Fibroblast of lung (primary cell): ENCODE measurements around the gene TMEM178B. TPM values are rescaled to one million over a fixed set of nuclear protein-coding genes. Genes with fewer than 3 reads are reported as not detected.

Experiments used
- DNase-seq, 2 donors: peaks; one replicate each; pipeline versions ENCODE4 v3.0.0 to v3.0.0-alpha.2; 2010; ENCODE audit warnings: low read depth in 2 of 2
- H2AFZ ChIP-seq: 2 replicates; pipeline ENCODE4 v1.5.1; 2012; ENCODE audit warnings: low read length, control low read depth, inconsistent platforms
- H3K27ac ChIP-seq: 2 replicates; pipeline ENCODE4 v1.5.1; 2011; ENCODE audit warnings: low read length, control low read depth; ENCODE audit not compliant: insufficient read depth
- H3K27me3 ChIP-seq: 2 replicates; pipeline ENCODE4 v1.5.1; 2011; ENCODE audit warnings: mild to moderate bottlenecking, low read length; ENCODE audit not compliant: control insufficient read depth, insufficient read depth
- H3K36me3 ChIP-seq: 2 replicates; pipeline ENCODE4 v1.5.1; 2011; ENCODE audit warnings: low read length; ENCODE audit not compliant: control insufficient read depth, insufficient read depth
- H3K4me1 ChIP-seq: 2 replicates; pipeline ENCODE4 v1.5.1; 2011; ENCODE audit warnings: low read length; ENCODE audit not compliant: control insufficient read depth, insufficient read depth; ENCODE audit errors: extremely low read depth
- H3K4me2 ChIP-seq: 2 replicates; pipeline ENCODE4 v1.5.1; 2011; ENCODE audit warnings: low read length, control low read depth; ENCODE audit not compliant: insufficient read depth; ENCODE audit errors: extremely low read depth
- H3K4me3 ChIP-seq, 4 experiments: fragments of 200-600 bp in 1 of 4; sonication (generic) in 1 of 4; replicated peaks in 1 of 4; 2 replicates each; pipeline ENCODE4 v1.5.1; 2011 to 2016; ENCODE audit warnings: low read length in 4 of 4, low read depth in 3 of 4, mild to moderate bottlenecking in 3 of 4, control low read depth in 2 of 4, inconsistent platforms in 1 of 4, mixed read lengths in 1 of 4; ENCODE audit not compliant: insufficient read depth in 1 of 4; ENCODE audit errors: control extremely low read depth in 1 of 4
- H3K79me2 ChIP-seq: 2 replicates; pipeline ENCODE4 v1.5.1; 2012; ENCODE audit warnings: mild to moderate bottlenecking, low read length, inconsistent platforms; ENCODE audit not compliant: control insufficient read depth, insufficient read depth
- H3K9ac ChIP-seq: 2 replicates; pipeline ENCODE4 v1.5.1; 2011; ENCODE audit warnings: mild to moderate bottlenecking, low read length, control low read depth; ENCODE audit not compliant: insufficient read depth
- H3K9me3 ChIP-seq: 2 replicates; pipeline ENCODE4 v1.5.1; 2012; ENCODE audit warnings: low read depth, low read length; ENCODE audit not compliant: control insufficient read depth, insufficient read depth
- H4K20me1 ChIP-seq: 2 replicates; pipeline ENCODE4 v1.5.1; 2011; ENCODE audit warnings: low read length; ENCODE audit not compliant: control insufficient read depth, insufficient read depth; ENCODE audit errors: extremely low read depth
- CTCF ChIP-seq, 2 donors: IDR thresholded peaks in 1 of 2; conservative IDR thresholded peaks in 1 of 2; 1 replicate in 1 of 2; 2 replicates in 1 of 2; pipeline ENCODE4 v1.5.1; 2011 to 2012; ENCODE audit warnings: low read length in 2 of 2, control low read depth in 1 of 2, inconsistent platforms in 1 of 2, low read depth in 1 of 2, mild to moderate bottlenecking in 1 of 2
- EZH2 ChIP-seq: IDR thresholded peaks from 2 replicates; pipeline ENCODE4 v1.5.1; 2012; ENCODE audit warnings: low read length, control low read depth, mild to moderate bottlenecking; ENCODE audit errors: missing control alignments
- polyA plus RNA-seq, 2 donors: library from polyadenylated mRNA; depleted of rRNA in 1 of 2; stranded (reverse) in 1 of 2; unstranded in 1 of 2; fragments of >200 nt; gene quantifications; 2 replicates each; pipeline ENCODE4 v1.2.1, GENCODE V29; 2011 to 2012; ENCODE audit warnings: missing spikeins in 1 of 2
- total RNA-seq: library from RNA; depleted of rRNA; stranded (reverse); fragments of >200 nt; gene quantifications from 2 replicates; pipeline ENCODE4 v1.2.1, GENCODE V29; 2014

TMEM178B gene
- total and polyA plus RNA-seq, 2 donors (not counting 1 experiment from before 2014, with no cell fraction given): under 0.01 to 0.14 TPM

- Histone ChIP-seq H4K20me1 (no peaks in the 10 kb centered on the region), H3K36me3 (no peaks in the 10 kb centered on the region), H3K4me2 (no peak overlapping the region), H3K79me2 (no peaks in the 10 kb centered on the region), H2AFZ (no peak overlapping the region), H3K4me1 (no peaks in the 10 kb centered on the region), H3K9me3 (no peaks in the 10 kb centered on the region), H3K27ac (no peak overlapping the region), H3K4me3 (no peak overlapping the region), H3K27me3 (no peaks in the 10 kb centered on the region), H3K9ac (no peak overlapping the region)
- TF ChIP-seq EZH2: no peak
- no peak for TF ChIP-seq CTCF (conservative IDR thresholded peaks at IDR 0.05 in 1 of 2, IDR thresholded peaks at IDR 0.05 in 1 of 2; ENCODE audit: low read depth in 1 of 2, low read length in 2 of 2)
- DNase-seq: no peak
These were observed 342.1 kb downstream of the TMEM178B start for GRCh38 chr7:141415999-141416398.

GRCh38 chr7:141416650-141417270 lies 342.9 kb downstream of the TMEM178B start:
- no peak for DNase-seq
- H3K4me2 ChIP-seq: no peak overlapping the region
- H3K79me2 ChIP-seq: no peaks in the 10 kb centered on the region
- H2AFZ ChIP-seq: no peak overlapping the region
- H3K9ac ChIP-seq: no peak overlapping the region
- no peak overlapping the region for H3K27ac ChIP-seq
- H3K27me3 ChIP-seq: no peaks in the 10 kb centered on the region
- no peaks in the 10 kb centered on the region for H3K9me3 ChIP-seq
- TF ChIP-seq EZH2: no peak
- TF ChIP-seq CTCF (conservative IDR thresholded peaks at IDR 0.05 in 1 of 2, IDR thresholded peaks at IDR 0.05 in 1 of 2; ENCODE audit: low read depth in 1 of 2, low read length in 2 of 2): no peak
- no peaks in the 10 kb centered on the region for H3K4me1 ChIP-seq
- no peaks in the 10 kb centered on the region for H3K36me3 ChIP-seq
- H3K4me3 ChIP-seq: no peak overlapping the region
- no peaks in the 10 kb centered on the region for H4K20me1 ChIP-seq

GRCh38 chr7:141417506-141417905 lies 343.6 kb downstream of the TMEM178B start:
- Histone ChIP-seq H2AFZ (no peak overlapping the region), H3K4me1 (no peaks in the 10 kb centered on the region), H3K27me3 (no peaks in the 10 kb centered on the region), H3K27ac (no peak overlapping the region), H3K79me2 (no peaks in the 10 kb centered on the region), H3K9me3 (no peaks in the 10 kb centered on the region), H4K20me1 (no peaks in the 10 kb centered on the region), H3K4me3 (no peak overlapping the region), H3K9ac (no peak overlapping the region), H3K4me2 (no peak overlapping the region), H3K36me3 (no peaks in the 10 kb centered on the region)
- DNase-seq: no peak
- TF ChIP-seq EZH2 (no peak), CTCF (conservative IDR thresholded peaks at IDR 0.05 in 1 of 2, IDR thresholded peaks at IDR 0.05 in 1 of 2; ENCODE audit: low read depth in 1 of 2, low read length in 2 of 2) (no peak)
